Left ventricle myocardium superior (tissue), 1 donor: ENCODE data around the gene LAMB4. TPM values are rescaled to one million over a fixed set of nuclear protein-coding genes. Genes with fewer than 3 reads are reported as not detected.
A peak's percentile ranks its signal among the peaks of the same experiment; 100 is the strongest.

Source experiments
- ATAC-seq: fragments of 200-7000 bp; cut with Tn5 transposase; one replicate; pipeline ENCODE4 v1.9.1; 2020; ENCODE audit warnings: mild to moderate bottlenecking, moderate library complexity
- DNase-seq: peaks from one replicate; pipeline ENCODE4 v3.0.0-alpha.2; 2020
- intact Hi-C: fragments of 100-400 bp; cut with micrococcal nuclease; formaldehyde crosslinking; loops from one replicate; pipeline ENCODE4 v1.11.0; 2022
- total RNA-seq: library from RNA; stranded (reverse); fragmentation: NEBNext Ultra II Directional; extraction: Animal tissue kit (Norgen Biotek cat#: 25700); gene quantifications from one replicate; pipeline ENCODE4 v1.2.1, GENCODE V29; 2021
- donor health status: DM: no; HTN: yes; CAD: no; lungs with severe emphysema.

LAMB4 gene
- total RNA-seq, 1 donor from 2014 or later: 0.22 TPM

- no peak for DNase-seq
- intact Hi-C loops: no loop called here
- ATAC-seq: peak; percentile 86
Measured at GRCh38 chr7:107995184-107996071, 134.7 kb downstream of the LAMB4 start.

GRCh38 chr7:107994421-107995030, 135.6 kb downstream of the LAMB4 start:
- intact Hi-C loops: no loop called here
- DNase-seq (no peak), ATAC-seq (peak; percentile 49)

- DNase-seq: no peak
- ATAC-seq: peak; percentile 18
- intact Hi-C loops: no loop called here
Measured at GRCh38 chr7:107993891-107994291, 136.3 kb downstream of the LAMB4 start.

GRCh38 chr7:107989618-107990373, 140.4 kb downstream of the LAMB4 start:
- intact Hi-C loops: no loop called here
- DNase-seq (peak; percentile 53), ATAC-seq (peak; percentile 81)

- peak; percentile 50 for ATAC-seq
- intact Hi-C loops: no loop called here
- no peak for DNase-seq
Measured at GRCh38 chr7:107982918-107983389, 147.2 kb downstream of the LAMB4 start.

- ATAC-seq (peak; percentile 33), DNase-seq (no peak)
- intact Hi-C loops: no loop called here
Measured at GRCh38 chr7:107982042-107982840, 147.9 kb downstream of the LAMB4 start.

- ATAC-seq (no peak), DNase-seq (no peak)
- intact Hi-C loops: no loop called here
Measured at GRCh38 chr7:107981466-107981865, 148.7 kb downstream of the LAMB4 start.

GRCh38 chr7:107980671-107981190, 149.4 kb downstream of the LAMB4 start:
- intact Hi-C loops: no loop called here
- DNase-seq: no peak
- no peak for ATAC-seq

- intact Hi-C loops: no loop called here
- ATAC-seq (no peak), DNase-seq (no peak)
Measured at GRCh38 chr7:107980171-107980570, 150.0 kb downstream of the LAMB4 start.

- ATAC-seq (no peak), DNase-seq (no peak)
- intact Hi-C loops: no loop called here
Measured at GRCh38 chr7:107978815-107979408, 151.2 kb downstream of the LAMB4 start.

GRCh38 chr7:107977048-107977447, 153.1 kb downstream of the LAMB4 start:
- intact Hi-C loops: no loop called here
- DNase-seq (no peak), ATAC-seq (no peak)

GRCh38 chr7:107976620-107977019, 153.5 kb downstream of the LAMB4 start:
- ATAC-seq (no peak), DNase-seq (no peak)
- intact Hi-C loops: no loop called here

GRCh38 chr7:107975394-107976013, 154.7 kb downstream of the LAMB4 start:
- intact Hi-C loops: no loop called here
- no peak for DNase-seq

GRCh38 chr7:107973861-107974260, 156.3 kb downstream of the LAMB4 start:
- DNase-seq (no peak), ATAC-seq (no peak)
- intact Hi-C loops: no loop called here

More at GRCh38 chr7:107975394-107976013, 154.7 kb downstream of the LAMB4 start:
- no peak for ATAC-seq
